MM.1S (cell line): ENCODE measurements around the gene EFNA3.
A peak's percentile ranks its signal among the peaks of the same experiment; 100 is the strongest.

ENCODE experiments used
- DNase-seq: peaks from one replicate; pipeline ENCODE4 v3.0.0-alpha.2; 2015
- H2AFZ ChIP-seq: fragments of 300-600 bp; sonication (generic); 2 replicates; pipeline ENCODE4 v1.6.0; 2016; ENCODE audit warnings: antibody characterized with exemption, low read length
- H3F3A ChIP-seq: fragments of 300-600 bp; sonication (generic); 2 replicates; pipeline ENCODE4 v1.6.1; 2016; ENCODE audit warnings: mild to moderate bottlenecking, antibody characterized with exemption, low read length, moderate library complexity, mixed read lengths; ENCODE audit not compliant: insufficient read depth
- H3K27ac ChIP-seq: fragments of 300-600 bp; sonication (generic); 2 replicates; pipeline ENCODE4 v1.5.1; 2016; ENCODE audit warnings: mild to moderate bottlenecking, low read length
- H3K27me3 ChIP-seq: fragments of 300-600 bp; sonication (generic); replicated peaks from 2 replicates; pipeline ENCODE4 v1.6.0; 2016; ENCODE audit warnings: low read length; ENCODE audit not compliant: insufficient read depth
- H3K36me3 ChIP-seq: fragments of 300-600 bp; sonication (generic); replicated peaks from 2 replicates; pipeline ENCODE4 v1.6.1; 2016; ENCODE audit warnings: mild to moderate bottlenecking, low read length, mixed read lengths; ENCODE audit not compliant: insufficient read depth
- H3K4me1 ChIP-seq: fragments of 300-600 bp; sonication (generic); 2 replicates; pipeline ENCODE4 v1.6.1; 2016; ENCODE audit warnings: low read length, mixed read lengths
- H3K4me2 ChIP-seq: fragments of 300-600 bp; sonication (generic); 2 replicates; pipeline ENCODE4 v1.6.0; 2016; ENCODE audit warnings: low read depth, low read length
- H3K4me3 ChIP-seq: fragments of 300-600 bp; sonication (generic); 2 replicates; pipeline ENCODE4 v1.5.1; 2016; ENCODE audit warnings: low read length, mixed read lengths
- H3K79me2 ChIP-seq: fragments of 300-600 bp; sonication (generic); 2 replicates; pipeline ENCODE4 v1.6.1; 2016; ENCODE audit warnings: mixed run types, low read length, mixed read lengths
- H3K9ac ChIP-seq: fragments of 300-600 bp; sonication (generic); 2 replicates; pipeline ENCODE4 v1.6.1; 2016; ENCODE audit warnings: low read length, mixed read lengths
- H3K9me2 ChIP-seq: fragments of 300-600 bp; sonication (generic); replicated peaks from 2 replicates; pipeline ENCODE4 v1.6.1; 2016; ENCODE audit warnings: mild to moderate bottlenecking, low read length, mixed read lengths; ENCODE audit not compliant: insufficient read depth
- H3K9me3 ChIP-seq: fragments of 300-600 bp; sonication (generic); replicated peaks from 2 replicates; pipeline ENCODE4 v1.6.1; 2016; ENCODE audit warnings: mild to moderate bottlenecking, low read length, mixed read lengths; ENCODE audit not compliant: insufficient read depth
- H4K20me1 ChIP-seq: fragments of 300-600 bp; sonication (generic); 2 replicates; pipeline ENCODE4 v1.6.1; 2016; ENCODE audit warnings: mild to moderate bottlenecking, low read length, moderate library complexity, mixed read lengths; ENCODE audit not compliant: insufficient read depth
- EZH2 ChIP-seq: fragments of 300-600 bp; sonication (generic); optimal IDR thresholded peaks from 2 replicates; pipeline ENCODE3; 2017; ENCODE audit warnings: low read depth, mild to moderate bottlenecking, antibody characterized with exemption, low read length, mixed read lengths
- EZH2phosphoT487 ChIP-seq: fragments of 300-600 bp; sonication (generic); IDR thresholded peaks from 2 replicates; pipeline ENCODE4 v1.6.1; 2018; ENCODE audit warnings: antibody characterized with exemption, low read length
- TF ChIP-seq, protein P1 (sequence below): fragments of 300-600 bp; sonication (generic); IDR thresholded peaks from 2 replicates; pipeline ENCODE4 v1.5.1; 2016; ENCODE audit warnings: antibody characterized with exemption, low read length, mixed read lengths

EFNA3 gene

DNA sequence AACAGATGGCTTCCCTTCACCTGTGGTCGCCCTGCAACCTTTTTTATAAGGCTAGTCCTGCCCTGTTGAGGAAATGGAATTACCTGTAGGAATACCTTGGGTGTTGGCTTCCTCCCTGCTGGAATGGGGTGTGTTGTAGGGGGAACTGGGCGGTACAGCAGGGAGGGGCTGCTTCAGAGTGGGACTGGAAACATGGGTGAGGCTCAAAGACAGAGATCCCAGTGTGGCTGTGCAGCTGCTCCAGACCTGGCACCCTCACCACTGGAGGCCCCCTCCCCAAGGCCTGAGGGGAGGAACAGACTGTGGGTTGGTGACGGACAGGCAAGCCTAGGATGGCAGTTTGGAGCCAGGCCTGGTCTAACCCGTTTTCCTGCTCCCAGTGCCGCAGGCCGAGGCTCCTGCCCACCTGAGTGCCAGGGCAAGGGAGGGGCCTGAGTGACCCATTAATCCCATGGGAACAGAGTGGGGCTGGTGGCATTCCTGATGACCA is 4.5 kb downstream of the EFNA3 start:
- Histone ChIP-seq H3K9me2 (no peaks in the 10 kb centered on the region), H3F3A (peaks cover 17% of the 10 kb centered on the region), H3K9ac (no peak overlapping the region), H2AFZ (no peak overlapping the region), H3K4me2 (no peak overlapping the region), H3K4me1 (peaks cover 47% of the 10 kb centered on the region), H3K9me3 (no peaks in the 10 kb centered on the region), H4K20me1 (no peaks in the 10 kb centered on the region), H3K36me3 (no peaks in the 10 kb centered on the region), H3K79me2 (no peaks in the 10 kb centered on the region), H3K4me3 (no peak overlapping the region), H3K27me3 (peaks cover 52% of the 10 kb centered on the region), H3K27ac (no peak overlapping the region)
- no peak for DNase-seq
- no peak for TF ChIP-seq EZH2
- TF ChIP-seq, protein P1, sequence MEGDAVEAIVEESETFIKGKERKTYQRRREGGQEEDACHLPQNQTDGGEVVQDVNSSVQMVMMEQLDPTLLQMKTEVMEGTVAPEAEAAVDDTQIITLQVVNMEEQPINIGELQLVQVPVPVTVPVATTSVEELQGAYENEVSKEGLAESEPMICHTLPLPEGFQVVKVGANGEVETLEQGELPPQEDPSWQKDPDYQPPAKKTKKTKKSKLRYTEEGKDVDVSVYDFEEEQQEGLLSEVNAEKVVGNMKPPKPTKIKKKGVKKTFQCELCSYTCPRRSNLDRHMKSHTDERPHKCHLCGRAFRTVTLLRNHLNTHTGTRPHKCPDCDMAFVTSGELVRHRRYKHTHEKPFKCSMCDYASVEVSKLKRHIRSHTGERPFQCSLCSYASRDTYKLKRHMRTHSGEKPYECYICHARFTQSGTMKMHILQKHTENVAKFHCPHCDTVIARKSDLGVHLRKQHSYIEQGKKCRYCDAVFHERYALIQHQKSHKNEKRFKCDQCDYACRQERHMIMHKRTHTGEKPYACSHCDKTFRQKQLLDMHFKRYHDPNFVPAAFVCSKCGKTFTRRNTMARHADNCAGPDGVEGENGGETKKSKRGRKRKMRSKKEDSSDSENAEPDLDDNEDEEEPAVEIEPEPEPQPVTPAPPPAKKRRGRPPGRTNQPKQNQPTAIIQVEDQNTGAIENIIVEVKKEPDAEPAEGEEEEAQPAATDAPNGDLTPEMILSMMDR = no peak
- no peak for TF ChIP-seq EZH2phosphoT487

DNA sequence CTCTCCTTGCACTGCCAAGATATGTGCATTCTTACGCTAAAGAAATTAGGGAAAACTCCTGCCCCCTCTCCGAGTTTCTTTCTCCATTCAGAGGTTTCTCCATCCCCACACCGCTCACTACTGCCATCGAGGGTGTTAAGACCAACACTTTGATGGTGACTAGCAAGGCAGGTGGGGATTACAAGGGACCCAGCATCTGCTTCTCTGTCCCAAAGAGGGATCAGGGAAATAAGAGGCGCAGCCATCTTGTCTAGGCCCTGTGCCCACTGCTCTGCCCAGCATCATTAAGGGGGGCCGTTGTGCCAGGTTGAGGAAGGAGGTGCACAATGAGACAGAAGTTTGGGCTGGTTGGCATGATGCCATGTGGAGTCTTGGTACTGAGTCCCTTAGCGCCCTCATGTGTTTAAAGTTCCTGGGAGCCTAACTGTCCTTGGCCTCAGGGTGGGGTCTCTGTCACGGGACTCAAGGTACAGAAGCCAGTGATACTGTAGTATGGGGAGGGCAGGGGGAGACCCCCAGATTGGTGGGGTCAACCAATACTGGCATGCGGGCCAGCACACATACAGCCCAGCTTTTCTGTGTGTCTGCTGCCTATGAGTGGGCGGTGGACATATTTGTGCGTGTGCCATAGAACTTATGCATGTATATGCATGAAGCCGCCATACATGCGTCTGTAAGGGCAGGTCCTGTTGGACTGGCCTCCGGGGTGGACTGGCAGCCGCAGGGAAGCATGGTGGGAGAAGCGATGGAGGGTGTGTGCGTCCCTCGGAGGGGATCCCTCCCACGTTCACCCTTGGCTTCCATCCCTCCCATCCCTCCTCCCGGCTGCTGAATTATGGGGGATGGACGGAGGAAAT is 5.5 kb downstream of the EFNA3 start:
- H3K27me3 ChIP-seq = peaks cover 49% of the 10 kb centered on the region
- H3K9ac ChIP-seq = peak overlapping the region; percentile 54; the same call in 1 of the 2 replicates
- H3K4me2 ChIP-seq = peak overlapping the region; percentile 100
- peak; percentile 68 for DNase-seq
- H3K79me2 ChIP-seq = no peaks in the 10 kb centered on the region
- peak overlapping the region; percentile 88 for H2AFZ ChIP-seq
- H3K27ac ChIP-seq = no peak overlapping the region
- no peaks in the 10 kb centered on the region for H3K36me3 ChIP-seq
- no peak for TF ChIP-seq EZH2phosphoT487
- TF ChIP-seq, protein P1 = peak; percentile 50
- H3F3A ChIP-seq = peaks cover 16% of the 10 kb centered on the region
- H4K20me1 ChIP-seq = no peaks in the 10 kb centered on the region
- H3K4me1 ChIP-seq = peaks cover 41% of the 10 kb centered on the region
- peak overlapping the region; percentile 84 for H3K4me3 ChIP-seq
- H3K9me3 ChIP-seq = no peaks in the 10 kb centered on the region
- H3K9me2 ChIP-seq = no peaks in the 10 kb centered on the region

DNA sequence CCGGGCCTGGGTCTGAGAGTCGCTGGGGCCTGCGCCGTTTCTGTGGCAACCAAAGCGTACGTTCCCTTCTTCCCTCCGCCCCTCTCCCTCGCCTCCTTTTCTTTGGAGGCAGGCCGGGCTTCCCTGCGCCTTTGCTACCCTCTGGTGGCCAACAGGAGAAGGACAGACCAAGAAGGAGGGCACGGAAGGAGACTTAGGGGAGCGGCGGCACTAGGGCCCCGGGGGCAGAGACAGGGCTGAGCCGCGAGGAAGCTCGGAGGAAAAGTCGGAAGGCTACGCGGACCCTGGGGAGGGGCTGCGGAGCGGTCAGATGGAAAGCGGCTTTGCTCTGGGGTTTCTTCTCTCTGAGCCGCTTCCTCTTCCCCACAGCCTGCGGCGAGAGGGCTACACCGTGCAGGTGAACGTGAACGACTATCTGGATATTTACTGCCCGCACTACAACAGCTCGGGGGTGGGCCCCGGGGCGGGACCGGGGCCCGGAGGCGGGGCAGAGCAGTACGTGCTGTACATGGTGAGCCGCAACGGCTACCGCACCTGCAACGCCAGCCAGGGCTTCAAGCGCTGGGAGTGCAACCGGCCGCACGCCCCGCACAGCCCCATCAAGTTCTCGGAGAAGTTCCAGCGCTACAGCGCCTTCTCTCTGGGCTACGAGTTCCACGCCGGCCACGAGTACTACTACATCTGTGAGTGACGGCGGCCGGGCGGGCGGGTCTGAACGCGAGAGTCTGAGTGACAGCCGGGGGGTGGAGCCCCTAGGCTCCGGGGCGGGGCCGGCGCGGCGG is 6.3 kb downstream of the EFNA3 start:
- Histone ChIP-seq H3K4me3 (peak overlapping the region; percentile 84), H3K27me3 (peaks cover 41% of the 10 kb centered on the region), H3K27ac (peak overlapping the region; percentile 49; the same call in 1 of the 2 replicates), H3K9me3 (no peaks in the 10 kb centered on the region), H3K4me2 (peak overlapping the region; percentile 100), H3K79me2 (no peaks in the 10 kb centered on the region), H2AFZ (peak overlapping the region; percentile 88), H3K9ac (peak overlapping the region; percentile 54; the same call in 1 of the 2 replicates), H3K36me3 (no peaks in the 10 kb centered on the region), H4K20me1 (no peaks in the 10 kb centered on the region), H3F3A (peaks cover 16% of the 10 kb centered on the region), H3K4me1 (peaks cover 34% of the 10 kb centered on the region), H3K9me2 (no peaks in the 10 kb centered on the region)
- peak; percentile 96 for DNase-seq
- TF ChIP-seq, protein P1 = peak; percentile 98
- TF ChIP-seq EZH2phosphoT487 (no peak), EZH2 (no peak)
